ENCODE results near the gene MAP3K1. TPM values are rescaled to one million over a fixed set of nuclear protein-coding genes. Genes with fewer than 3 reads are reported as not detected.

Gene MAP3K1
- total and polyA plus RNA-seq, 9 of the 15 experiments (the other 6 are each of a cell fraction or from before 2014, with no cell fraction given), result 3.9 to 13.9 (median 7.5) TPM

GRCh38 chr5:56938858-56939257, 123.5 kb downstream of the MAP3K1 start:
- Histone ChIP-seq H3K4me1 (replicated peaks in 1 of 2; ENCODE audit: control insufficient read depth in 2 of 2, insufficient read depth in 2 of 2, low read length in 2 of 2) (no peaks in the 10 kb centered on the region), H2AFZ (ENCODE audit: low read depth, low read length) (no peak overlapping the region), H3K4me3 (no peak overlapping the region), H3K4me2 (ENCODE audit: insufficient read depth, low read length) (no peak overlapping the region), H3K79me2 (ENCODE audit: control insufficient read depth, insufficient read depth, low read length) (no peaks in the 10 kb centered on the region), H3K27ac (ENCODE audit: extremely low read depth, low read depth, low read length) (no peak overlapping the region), H3K9me3 (replicated peaks; ENCODE audit: control insufficient read depth, insufficient read depth, low read depth, low read length) (no peaks in the 10 kb centered on the region), H3K9ac (ENCODE audit: insufficient read depth in 1 of 2, low read depth in 2 of 2, low read length in 2 of 2) (no peak overlapping the region), H4K20me1 (replicated peaks; ENCODE audit: control insufficient read depth, insufficient read depth, low read length) (no peaks in the 10 kb centered on the region), H3K9me1 (ENCODE audit: control insufficient read depth, insufficient read depth, low read length) (no peaks in the 10 kb centered on the region), H3K27me3 (ENCODE audit: control insufficient read depth in 2 of 2, insufficient read depth in 2 of 2, low read length in 2 of 2) (no peaks in the 10 kb centered on the region), H3K36me3 (ENCODE audit: control insufficient read depth, insufficient read depth, low read length) (peaks cover 90% of the 10 kb centered on the region)
- DNase-seq (ENCODE audit: extremely low read depth in 1 of 4, low spot score in 3 of 4) (no peak), FAIRE-seq (no peak), ATAC-seq (no peak)
- CTCF ChIA-PET (ENCODE audit: low intra/inter-chr PET ratio), result no interaction called here
- BruUV-seq (replicated peaks), result no TSS peak
- no peak for TF ChIP-seq NBN (IDR thresholded peaks at IDR 0.05; ENCODE audit: low read depth)
- TF ChIP-seq, protein P1, sequence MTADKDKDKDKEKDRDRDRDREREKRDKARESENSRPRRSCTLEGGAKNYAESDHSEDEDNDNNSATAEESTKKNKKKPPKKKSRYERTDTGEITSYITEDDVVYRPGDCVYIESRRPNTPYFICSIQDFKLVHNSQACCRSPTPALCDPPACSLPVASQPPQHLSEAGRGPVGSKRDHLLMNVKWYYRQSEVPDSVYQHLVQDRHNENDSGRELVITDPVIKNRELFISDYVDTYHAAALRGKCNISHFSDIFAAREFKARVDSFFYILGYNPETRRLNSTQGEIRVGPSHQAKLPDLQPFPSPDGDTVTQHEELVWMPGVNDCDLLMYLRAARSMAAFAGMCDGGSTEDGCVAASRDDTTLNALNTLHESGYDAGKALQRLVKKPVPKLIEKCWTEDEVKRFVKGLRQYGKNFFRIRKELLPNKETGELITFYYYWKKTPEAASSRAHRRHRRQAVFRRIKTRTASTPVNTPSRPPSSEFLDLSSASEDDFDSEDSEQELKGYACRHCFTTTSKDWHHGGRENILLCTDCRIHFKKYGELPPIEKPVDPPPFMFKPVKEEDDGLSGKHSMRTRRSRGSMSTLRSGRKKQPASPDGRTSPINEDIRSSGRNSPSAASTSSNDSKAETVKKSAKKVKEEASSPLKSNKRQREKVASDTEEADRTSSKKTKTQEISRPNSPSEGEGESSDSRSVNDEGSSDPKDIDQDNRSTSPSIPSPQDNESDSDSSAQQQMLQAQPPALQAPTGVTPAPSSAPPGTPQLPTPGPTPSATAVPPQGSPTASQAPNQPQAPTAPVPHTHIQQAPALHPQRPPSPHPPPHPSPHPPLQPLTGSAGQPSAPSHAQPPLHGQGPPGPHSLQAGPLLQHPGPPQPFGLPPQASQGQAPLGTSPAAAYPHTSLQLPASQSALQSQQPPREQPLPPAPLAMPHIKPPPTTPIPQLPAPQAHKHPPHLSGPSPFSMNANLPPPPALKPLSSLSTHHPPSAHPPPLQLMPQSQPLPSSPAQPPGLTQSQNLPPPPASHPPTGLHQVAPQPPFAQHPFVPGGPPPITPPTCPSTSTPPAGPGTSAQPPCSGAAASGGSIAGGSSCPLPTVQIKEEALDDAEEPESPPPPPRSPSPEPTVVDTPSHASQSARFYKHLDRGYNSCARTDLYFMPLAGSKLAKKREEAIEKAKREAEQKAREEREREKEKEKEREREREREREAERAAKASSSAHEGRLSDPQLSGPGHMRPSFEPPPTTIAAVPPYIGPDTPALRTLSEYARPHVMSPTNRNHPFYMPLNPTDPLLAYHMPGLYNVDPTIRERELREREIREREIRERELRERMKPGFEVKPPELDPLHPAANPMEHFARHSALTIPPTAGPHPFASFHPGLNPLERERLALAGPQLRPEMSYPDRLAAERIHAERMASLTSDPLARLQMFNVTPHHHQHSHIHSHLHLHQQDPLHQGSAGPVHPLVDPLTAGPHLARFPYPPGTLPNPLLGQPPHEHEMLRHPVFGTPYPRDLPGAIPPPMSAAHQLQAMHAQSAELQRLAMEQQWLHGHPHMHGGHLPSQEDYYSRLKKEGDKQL (CRISPR knock-in tag; IDR thresholded peaks at IDR 0.05; ENCODE audit: borderline replicate concordance), result no peak
- no peak for TF ChIP-seq HOMEZ (CRISPR knock-in tag; IDR thresholded peaks at IDR 0.05)
- TF ChIP-seq ARID4B (CRISPR knock-in tag; IDR thresholded peaks at IDR 0.05), result no peak
- TF ChIP-seq NFXL1 (CRISPR knock-in tag; IDR thresholded peaks at IDR 0.05), result no peak
- no peak for TF ChIP-seq CGGBP1 (CRISPR knock-in tag; IDR thresholded peaks at IDR 0.05)
- intact Hi-C loops (cut with micrococcal nuclease) (no loop called here), in situ Hi-C loops (cut with MboI) (no loop called here)
- 54% methylated on average over 1 of the region's 1 CpG for WGBS (ENCODE audit: insufficient coverage, low coverage, missing lambda C conversion rate)
- POLR2A ChIA-PET, result interaction anchor here (1.0 to 3.1 kb wide), 2 partner anchors 11 to 29 kb away, joined by 4 to 16 read pairs; partner anchors contain the start of gene SETD9
